GM18517 (cell line): ENCODE data around the gene SLC39A13.
A peak's percentile ranks its signal among the peaks of the same experiment; 100 is the strongest.

ENCODE experiments used
- ATAC-seq: cut with Tn5 transposase; IDR thresholded peaks from one replicate; pipeline ENCODE4 v1.9.1; 2021; ENCODE audit warnings: mild to moderate bottlenecking, moderate library complexity; ENCODE audit not compliant: unreplicated experiment

SLC39A13 gene

DNA sequence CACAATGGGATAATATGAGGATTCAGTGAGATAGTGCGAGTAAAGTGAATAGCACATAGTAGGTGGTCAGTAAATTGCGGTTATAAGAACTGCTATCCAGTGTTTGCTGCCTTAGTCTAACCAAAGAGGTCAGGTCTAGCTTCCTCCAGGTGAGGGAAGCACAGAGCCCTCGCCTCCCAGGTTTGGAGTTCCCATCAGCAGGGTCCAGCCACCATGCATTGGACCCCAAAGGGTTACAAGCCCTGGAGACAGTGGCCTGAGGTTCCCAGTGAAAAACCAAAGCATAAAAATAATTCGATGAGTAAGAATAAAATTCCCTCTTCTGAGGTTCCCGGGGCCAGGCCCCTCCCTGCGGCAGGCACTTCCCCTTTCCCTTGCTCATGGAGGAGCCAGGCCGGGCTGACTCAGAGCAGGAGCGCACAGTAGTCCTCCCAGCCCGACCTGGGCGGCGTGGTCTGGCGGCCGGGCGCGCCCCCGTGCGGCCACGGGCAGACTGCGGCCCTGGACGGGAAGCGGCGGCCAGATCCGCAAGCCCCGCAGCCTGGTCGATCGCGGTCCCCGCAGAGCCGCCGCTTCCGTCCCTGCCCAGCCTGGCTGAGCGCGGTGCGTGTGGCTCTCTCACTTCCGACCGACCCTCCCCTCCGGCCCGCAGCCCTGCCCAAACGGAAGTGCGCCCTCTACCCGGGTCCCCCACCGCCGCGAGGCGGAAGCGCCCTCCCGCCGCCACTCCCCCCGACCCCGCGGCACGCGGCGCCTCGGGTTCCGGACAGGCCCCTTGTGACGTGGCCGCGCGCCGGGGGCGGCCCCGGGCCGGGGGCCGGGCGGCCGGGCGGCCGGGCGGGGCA is at the start of gene SLC39A13:
Gene SLC39A13 (plus strand): TSS at position 845 of the 845 bp plus-strand sequence. CDS start 1,505 bp downstream, outside the sequence.
- ATAC-seq = peak; percentile 86

DNA sequence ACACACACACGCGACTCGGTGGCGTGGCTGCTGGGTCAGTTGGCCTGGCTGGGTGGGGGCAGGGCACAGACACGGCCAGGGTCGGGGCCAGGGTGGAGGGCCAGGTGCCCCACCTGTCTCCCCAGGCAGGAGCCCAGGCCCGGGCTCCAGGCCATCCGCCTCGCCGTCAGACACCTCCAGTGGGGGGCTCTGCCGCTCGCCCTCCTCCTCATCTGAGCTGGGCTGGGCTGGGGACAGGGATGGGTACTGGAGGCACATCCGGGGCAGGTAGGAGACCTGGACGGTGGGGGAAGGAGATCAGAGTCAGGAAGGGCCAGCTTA is 49.7 kb upstream of the SLC39A13 start:
- no peak for ATAC-seq

DNA sequence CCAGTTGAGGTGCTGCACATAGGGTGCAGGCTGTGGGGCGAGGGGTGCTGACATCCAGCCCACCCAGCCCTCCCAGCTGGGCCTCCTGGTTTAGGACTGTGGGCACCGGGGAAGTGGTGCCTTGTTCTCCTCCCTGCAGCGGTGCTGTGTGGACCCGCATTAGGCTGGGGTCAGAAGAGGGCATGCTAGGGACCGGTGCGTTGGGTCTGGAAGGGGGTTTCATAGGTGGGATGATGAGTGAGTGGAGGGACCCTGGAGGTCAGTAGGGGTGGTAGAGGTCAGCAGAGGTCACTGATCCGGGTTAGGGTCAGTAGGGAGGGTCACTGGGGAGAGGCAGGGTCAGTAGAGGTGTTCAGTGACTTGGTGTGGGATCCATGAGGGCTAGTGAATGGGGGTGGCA is 49.2 kb upstream of the SLC39A13 start:
- ATAC-seq = no peak

DNA sequence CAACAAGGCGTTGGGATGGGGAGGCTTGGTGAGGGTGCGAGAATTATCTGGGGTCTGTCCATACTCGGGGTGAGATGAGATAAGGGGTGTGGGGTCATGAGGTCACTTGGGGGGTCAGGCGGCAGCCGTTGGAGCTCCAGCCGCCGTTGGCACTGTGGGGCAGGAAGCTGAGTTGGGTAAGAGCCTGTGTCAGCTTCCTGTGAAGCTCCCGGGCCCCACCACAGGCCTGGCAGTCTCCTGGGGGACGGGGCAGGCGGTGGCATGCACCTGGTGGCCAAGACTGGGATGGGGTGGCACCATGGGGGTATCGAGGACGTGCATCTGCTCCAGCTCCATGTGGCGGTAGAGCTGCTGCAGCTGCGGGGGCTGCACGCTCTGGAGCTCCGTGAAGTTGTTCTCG is 48.8 kb upstream of the SLC39A13 start:
- no peak for ATAC-seq

- no peak for ATAC-seq
Measured at GRCh38 chr11:47360341-47360740, 48.0 kb upstream of the SLC39A13 start.

DNA sequence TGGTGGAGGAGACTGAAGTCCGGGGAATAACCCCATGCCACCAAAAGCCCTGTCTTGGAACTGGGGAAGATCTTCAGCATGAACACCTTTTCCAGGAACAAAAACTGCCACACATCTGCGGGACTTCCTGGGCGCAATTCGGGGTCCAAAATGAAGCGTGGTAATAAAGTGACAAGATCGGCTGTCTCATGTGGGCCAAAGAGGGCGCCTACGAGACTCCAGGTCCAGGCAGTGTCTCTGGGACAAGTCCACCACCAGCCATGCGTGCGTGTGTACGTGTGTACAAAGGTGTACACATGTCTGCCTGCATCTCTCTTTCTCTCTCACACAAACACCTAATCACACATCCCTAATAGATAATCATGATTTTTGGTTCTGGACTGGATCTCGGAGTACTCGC is 47.0 kb upstream of the SLC39A13 start:
- ATAC-seq = no peak

GRCh38 chr11:47366020-47366490 is 42.3 kb upstream of the SLC39A13 start:
- ATAC-seq = no peak

- no peak for ATAC-seq
Measured at GRCh38 chr11:47369676-47370075, 38.7 kb upstream of the SLC39A13 start.

DNA sequence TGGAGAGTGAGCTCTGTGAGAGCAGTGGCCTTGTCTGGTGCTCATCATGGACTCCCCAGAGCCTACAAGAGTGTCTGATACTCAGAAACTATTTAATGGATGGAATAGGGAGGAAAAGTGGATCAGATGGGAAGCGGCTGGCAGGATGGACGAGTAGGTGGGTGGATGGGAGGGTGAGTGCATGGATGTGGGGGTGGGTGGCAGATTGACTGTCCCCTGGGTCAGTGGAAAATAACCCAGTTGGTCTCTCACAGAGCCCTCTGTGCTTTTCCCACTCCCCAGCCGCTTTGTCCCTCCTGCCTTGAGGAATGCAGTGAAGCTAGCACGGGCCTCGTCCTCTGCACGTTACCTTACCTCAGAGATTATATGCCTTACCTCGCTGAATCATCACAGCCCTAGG is 36.0 kb upstream of the SLC39A13 start:
- no peak for ATAC-seq

GRCh38 chr11:47373876-47374719 is 34.3 kb upstream of the SLC39A13 start:
- ATAC-seq = no peak

- ATAC-seq = no peak
Measured at GRCh38 chr11:47374720-47375019, 33.7 kb upstream of the SLC39A13 start.

GRCh38 chr11:47375020-47375419 is 33.4 kb upstream of the SLC39A13 start:
- no peak for ATAC-seq

GRCh38 chr11:47375546-47376085 is 32.8 kb upstream of the SLC39A13 start:
- no peak for ATAC-seq

GRCh38 chr11:47376107-47376524 is 32.3 kb upstream of the SLC39A13 start:
- ATAC-seq = no peak

GRCh38 chr11:47376525-47377371 is 31.6 kb upstream of the SLC39A13 start:
- ATAC-seq = no peak

DNA sequence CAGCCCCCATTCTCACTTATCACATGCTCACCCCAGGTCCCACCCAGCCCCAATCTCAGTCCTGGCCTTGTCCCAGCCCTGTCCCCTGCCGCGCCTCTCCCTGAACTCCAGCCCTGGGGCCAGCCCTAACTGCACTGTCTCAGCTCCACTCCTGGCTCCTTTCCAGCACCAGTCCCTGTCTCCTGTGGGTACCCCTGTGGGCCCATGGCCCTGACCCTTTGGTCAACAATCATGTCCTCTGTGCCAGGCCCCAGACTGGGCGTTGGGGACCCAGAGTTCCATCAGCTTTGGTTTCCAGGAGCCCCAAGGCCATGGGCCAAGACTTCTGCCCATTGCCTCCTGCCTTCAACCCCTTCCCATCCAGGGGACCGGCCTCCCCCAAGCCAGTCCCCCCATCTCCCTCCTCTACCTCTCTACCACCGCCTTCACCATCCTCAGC is 30.8 kb upstream of the SLC39A13 start:
- no peak for ATAC-seq

DNA sequence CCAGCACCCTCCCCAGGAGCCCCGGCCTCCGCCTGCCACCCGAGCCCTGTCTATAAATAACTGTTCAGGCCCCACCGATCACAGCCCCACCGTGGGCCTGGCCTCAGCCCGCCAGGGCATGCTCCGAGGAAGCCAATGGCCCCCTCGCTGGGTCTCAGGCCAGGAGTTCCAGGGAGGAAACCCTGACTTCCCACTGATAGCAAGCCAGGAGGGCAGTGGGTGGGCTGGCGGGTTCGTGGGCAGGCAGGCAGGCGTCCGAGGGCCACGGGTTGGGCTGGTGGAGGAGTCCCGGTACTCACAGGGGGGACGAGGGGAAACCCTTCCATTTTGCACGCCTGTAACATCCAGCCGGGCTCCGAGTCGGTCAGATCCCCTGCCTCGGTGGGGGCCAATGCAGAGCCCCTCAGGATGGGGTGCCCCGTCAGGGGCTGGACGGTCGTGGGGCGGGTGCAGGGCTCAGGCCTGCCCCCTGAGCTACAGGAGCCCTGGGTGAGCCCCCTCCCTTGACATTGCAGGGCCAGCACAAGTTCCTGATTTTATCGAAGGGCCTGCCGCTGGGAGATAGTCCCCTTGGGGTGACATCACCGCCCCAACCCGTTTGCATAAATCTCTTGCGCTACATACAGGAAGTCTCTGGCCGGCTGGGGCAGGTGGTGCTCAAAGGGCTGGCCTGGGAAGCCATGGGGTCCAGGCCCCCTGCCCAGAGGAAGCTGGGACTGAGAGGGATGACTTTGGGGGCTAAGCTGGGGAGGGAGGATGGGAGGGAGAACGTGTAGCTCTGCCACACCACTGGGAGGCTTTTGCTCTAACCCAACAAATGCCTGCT is 30.2 kb upstream of the SLC39A13 start, which contains the start of gene SPI1:
Gene SPI1 (minus strand): TSS at position 538 of the 826 bp plus-strand sequence. CDS start 194 bp downstream, at position 344.
- ATAC-seq = peak; percentile 83

- ATAC-seq = peak; percentile 18
Measured at GRCh38 chr11:47378836-47379170, 29.6 kb upstream of the SLC39A13 start.

GRCh38 chr11:47379317-47379716 is 29.1 kb upstream of the SLC39A13 start:
- ATAC-seq = no peak

- ATAC-seq = no peak
Measured at GRCh38 chr11:47380078-47380477, 28.3 kb upstream of the SLC39A13 start.
